ENCODE measurements around the gene PSD4. TPM values are rescaled to one million over a fixed set of nuclear protein-coding genes. Genes with fewer than 3 reads are reported as not detected.

PSD4 gene
- total and polyA plus RNA-seq, 5 donors from 2014 or later: 18.1 to 124 (median 22.7) TPM

- peak; percentile 46 to 87 (median 81) for DNase-seq
Measured at GRCh38 chr2:113138428-113139322, 35.1 kb upstream of the PSD4 start.

GRCh38 chr2:113141451-113141850, 32.3 kb upstream of the PSD4 start:
- DNase-seq: no peak
- Histone ChIP-seq H3K27me3 (ENCODE audit: control insufficient read depth, insufficient read depth, low read length) (no peaks in the 10 kb centered on the region), H3K4me1 (ENCODE audit: control insufficient read depth, insufficient read depth, low read length, poor library complexity, severe bottlenecking) (peaks cover 11% of the 10 kb centered on the region), H3K36me3 (ENCODE audit: control insufficient read depth, insufficient read depth, low read length) (no peaks in the 10 kb centered on the region), H3K4me3 (ENCODE audit: low read depth, low read length) (no peak overlapping the region), H3K27ac (ENCODE audit: insufficient read depth, low read length, poor library complexity, severe bottlenecking) (no peak overlapping the region), H3K9me3 (ENCODE audit: control insufficient read depth in 2 of 2, low read length in 2 of 2) (peaks cover 2 to 5% of the 10 kb centered on the region in 2 experiments)
- peaks cover 5% of the 10 kb centered on the region for H3K27me3 Mint-ChIP-seq
- no peak overlapping the region for H3K4me3 Mint-ChIP-seq
- no peak for ATAC-seq (ENCODE audit: low read depth in 2 of 2)
- H3K27ac Mint-ChIP-seq: no peak overlapping the region
- peaks cover 0 to 21% (median 14%) of the 10 kb centered on the region in 4 donors for H3K4me1 Mint-ChIP-seq
- no peaks in the 10 kb centered on the region for H3K36me3 Mint-ChIP-seq
- H3K9me3 Mint-ChIP-seq: peaks cover 0 to 3% (median 0%) of the 10 kb centered on the region in 7 donors

More at GRCh38 chr2:113138428-113139322, 35.1 kb upstream of the PSD4 start:
- H3K4me1 ChIP-seq (ENCODE audit: control insufficient read depth, insufficient read depth, low read length, poor library complexity, severe bottlenecking): peaks cover 11% of the 10 kb centered on the region
- H3K27me3 ChIP-seq (ENCODE audit: control insufficient read depth, insufficient read depth, low read length): no peaks in the 10 kb centered on the region
- no peak overlapping the region for H3K27ac ChIP-seq (ENCODE audit: insufficient read depth, low read length, poor library complexity, severe bottlenecking)
- peak overlapping the region in 3 of 4 donors; percentile 75 to 81 (median 77) for H3K4me3 Mint-ChIP-seq
- peak overlapping the region; percentile 33 for H3K4me3 ChIP-seq (ENCODE audit: low read depth, low read length)
- peak; percentile 75 to 77 for ATAC-seq (ENCODE audit: low read depth in 2 of 2)
- H3K27me3 Mint-ChIP-seq: no peaks in the 10 kb centered on the region
- H3K27ac Mint-ChIP-seq: peak overlapping the region; percentile 66 to 79 (median 78)
- no peaks in the 10 kb centered on the region for H3K9me3 ChIP-seq (ENCODE audit: control insufficient read depth in 2 of 2, low read length in 2 of 2)
- H3K9me3 Mint-ChIP-seq: no peaks in the 10 kb centered on the region
- H3K36me3 ChIP-seq (ENCODE audit: control insufficient read depth, insufficient read depth, low read length): no peaks in the 10 kb centered on the region
- H3K4me1 Mint-ChIP-seq: peaks cover 0 to 21% (median 14%) of the 10 kb centered on the region in 4 donors
- H3K36me3 Mint-ChIP-seq: no peaks in the 10 kb centered on the region

- Mint-ChIP-seq H3K27me3 (peaks cover 8% of the 10 kb centered on the region), H3K9me3 (peaks cover 0 to 3% (median 0%) of the 10 kb centered on the region in 7 donors), H3K27ac (peak overlapping the region in 1 of 3 donors; percentile 33), H3K4me1 (peaks cover 0 to 16% (median 12%) of the 10 kb centered on the region in 4 donors), H3K36me3 (no peaks in the 10 kb centered on the region), H3K4me3 (no peak overlapping the region)
- DNase-seq: no peak
- Histone ChIP-seq H3K27ac (ENCODE audit: insufficient read depth, low read length, poor library complexity, severe bottlenecking) (no peak overlapping the region), H3K36me3 (ENCODE audit: control insufficient read depth, insufficient read depth, low read length) (no peaks in the 10 kb centered on the region), H3K9me3 (ENCODE audit: control insufficient read depth in 2 of 2, low read length in 2 of 2) (peaks cover 2 to 5% of the 10 kb centered on the region in 2 experiments), H3K4me3 (ENCODE audit: low read depth, low read length) (no peak overlapping the region), H3K4me1 (ENCODE audit: control insufficient read depth, insufficient read depth, low read length, poor library complexity, severe bottlenecking) (peaks cover 11% of the 10 kb centered on the region), H3K27me3 (ENCODE audit: control insufficient read depth, insufficient read depth, low read length) (no peaks in the 10 kb centered on the region)
- ATAC-seq (ENCODE audit: low read depth in 2 of 2): no peak
Measured at GRCh38 chr2:113142290-113142689, 31.5 kb upstream of the PSD4 start.

GRCh38 chr2:113144259-113144658, 29.5 kb upstream of the PSD4 start:
- Histone ChIP-seq H3K27me3 (ENCODE audit: control insufficient read depth, insufficient read depth, low read length) (no peaks in the 10 kb centered on the region), H3K36me3 (ENCODE audit: control insufficient read depth, insufficient read depth, low read length) (no peaks in the 10 kb centered on the region), H3K4me1 (ENCODE audit: control insufficient read depth, insufficient read depth, low read length, poor library complexity, severe bottlenecking) (no peaks in the 10 kb centered on the region), H3K9me3 (ENCODE audit: control insufficient read depth in 2 of 2, low read length in 2 of 2) (peaks cover 2 to 5% of the 10 kb centered on the region in 2 experiments), H3K4me3 (ENCODE audit: low read depth, low read length) (no peak overlapping the region), H3K27ac (ENCODE audit: insufficient read depth, low read length, poor library complexity, severe bottlenecking) (no peak overlapping the region)
- no peak for ATAC-seq (ENCODE audit: low read depth in 2 of 2)
- Mint-ChIP-seq H3K27ac (no peak overlapping the region), H3K27me3 (peaks cover 13% of the 10 kb centered on the region), H3K36me3 (no peaks in the 10 kb centered on the region), H3K4me3 (no peak overlapping the region), H3K4me1 (peaks cover 0 to 3% (median under 1%) of the 10 kb centered on the region in 4 donors), H3K9me3 (peaks cover 0 to 3% (median 0%) of the 10 kb centered on the region in 7 donors)
- DNase-seq: no peak

- Mint-ChIP-seq H3K27me3 (peaks cover 23% of the 10 kb centered on the region), H3K9me3 (peaks cover 0 to 3% (median 0%) of the 10 kb centered on the region in 7 donors), H3K4me1 (no peaks in the 10 kb centered on the region), H3K27ac (no peak overlapping the region), H3K36me3 (no peaks in the 10 kb centered on the region), H3K4me3 (no peak overlapping the region)
- no peak for DNase-seq
- Histone ChIP-seq H3K36me3 (ENCODE audit: control insufficient read depth, insufficient read depth, low read length) (no peaks in the 10 kb centered on the region), H3K4me1 (ENCODE audit: control insufficient read depth, insufficient read depth, low read length, poor library complexity, severe bottlenecking) (no peaks in the 10 kb centered on the region), H3K9me3 (ENCODE audit: control insufficient read depth in 2 of 2, low read length in 2 of 2) (peaks cover 2 to 5% of the 10 kb centered on the region in 2 experiments), H3K4me3 (ENCODE audit: low read depth, low read length) (no peak overlapping the region), H3K27me3 (ENCODE audit: control insufficient read depth, insufficient read depth, low read length) (no peaks in the 10 kb centered on the region), H3K27ac (ENCODE audit: insufficient read depth, low read length, poor library complexity, severe bottlenecking) (no peak overlapping the region)
- ATAC-seq (ENCODE audit: low read depth in 2 of 2): no peak
Measured at GRCh38 chr2:113148606-113149552, 24.9 kb upstream of the PSD4 start.

- DNase-seq (no peak), ATAC-seq (ENCODE audit: low read depth in 2 of 2) (no peak)
- Histone ChIP-seq H3K27me3 (ENCODE audit: control insufficient read depth, insufficient read depth, low read length) (peaks cover 1% of the 10 kb centered on the region), H3K27ac (ENCODE audit: insufficient read depth, low read length, poor library complexity, severe bottlenecking) (no peak overlapping the region), H3K36me3 (ENCODE audit: control insufficient read depth, insufficient read depth, low read length) (no peaks in the 10 kb centered on the region), H3K4me1 (ENCODE audit: control insufficient read depth, insufficient read depth, low read length, poor library complexity, severe bottlenecking) (no peaks in the 10 kb centered on the region), H3K4me3 (ENCODE audit: low read depth, low read length) (no peak overlapping the region), H3K9me3 (ENCODE audit: control insufficient read depth in 2 of 2, low read length in 2 of 2) (no peaks in the 10 kb centered on the region)
- H3K27ac Mint-ChIP-seq: no peak overlapping the region
- H3K27me3 Mint-ChIP-seq: peaks cover 28% of the 10 kb centered on the region
- H3K9me3 Mint-ChIP-seq: peaks cover 0 to 3% (median 0%) of the 10 kb centered on the region in 7 donors
- H3K4me1 Mint-ChIP-seq: no peaks in the 10 kb centered on the region
- no peaks in the 10 kb centered on the region for H3K36me3 Mint-ChIP-seq
- H3K4me3 Mint-ChIP-seq: no peak overlapping the region
Measured at GRCh38 chr2:113149553-113150257, 24.1 kb upstream of the PSD4 start.

- no peak overlapping the region for H3K27ac ChIP-seq (ENCODE audit: insufficient read depth, low read length, poor library complexity, severe bottlenecking)
- Mint-ChIP-seq H3K27ac (peak overlapping the region in 1 of 3 donors; percentile 27), H3K4me3 (no peak overlapping the region), H3K9me3 (peaks cover 0 to 3% (median 0%) of the 10 kb centered on the region in 7 donors), H3K36me3 (no peaks in the 10 kb centered on the region), H3K27me3 (peaks cover 32% of the 10 kb centered on the region), H3K4me1 (no peaks in the 10 kb centered on the region)
- peaks cover 2% of the 10 kb centered on the region for H3K27me3 ChIP-seq (ENCODE audit: control insufficient read depth, insufficient read depth, low read length)
- H3K9me3 ChIP-seq (ENCODE audit: control insufficient read depth in 2 of 2, low read length in 2 of 2): no peaks in the 10 kb centered on the region
- no peaks in the 10 kb centered on the region for H3K4me1 ChIP-seq (ENCODE audit: control insufficient read depth, insufficient read depth, low read length, poor library complexity, severe bottlenecking)
- DNase-seq (no peak), ATAC-seq (ENCODE audit: low read depth in 2 of 2) (no peak)
- H3K36me3 ChIP-seq (ENCODE audit: control insufficient read depth, insufficient read depth, low read length): no peaks in the 10 kb centered on the region
- H3K4me3 ChIP-seq (ENCODE audit: low read depth, low read length): no peak overlapping the region
Measured at GRCh38 chr2:113150258-113150601, 23.5 kb upstream of the PSD4 start.
